Transverse colon (tissue), 4 donors: ENCODE measurements around the gene SYT1.

ENCODE experiments used
- CTCF ChIP-seq, 5 experiments: fragments of 200-600 bp in 3 of 5; fragments of 450-650 bp in 2 of 5; sonication (generic) in 3 of 5; IDR thresholded peaks; 1 replicate in 2 of 5; 2 replicates in 3 of 5; pipeline ENCODE4 v1.5.1; 2016 to 2017; ENCODE audit warnings: antibody characterized with exemption in 5 of 5, inconsistent platforms in 3 of 5, mild to moderate bottlenecking in 2 of 5, moderate library complexity in 1 of 5
- EP300 ChIP-seq: sonication (generic); formaldehyde crosslinking; IDR thresholded peaks from one replicate; pipeline ENCODE4 v1.6.1; 2017; ENCODE audit warnings: antibody characterized with exemption, low read depth
- POLR2A ChIP-seq: fragments of 450-650 bp; IDR thresholded peaks from one replicate; pipeline ENCODE4 v1.6.1; 2016; ENCODE audit warnings: antibody characterized with exemption, mild to moderate bottlenecking, moderate library complexity
- POLR2AphosphoS5 ChIP-seq, 3 donors: sonication (generic); formaldehyde crosslinking; IDR thresholded peaks; one replicate each; pipeline ENCODE4 v1.6.1; 2016; ENCODE audit warnings: antibody characterized with exemption in 3 of 3

DNA sequence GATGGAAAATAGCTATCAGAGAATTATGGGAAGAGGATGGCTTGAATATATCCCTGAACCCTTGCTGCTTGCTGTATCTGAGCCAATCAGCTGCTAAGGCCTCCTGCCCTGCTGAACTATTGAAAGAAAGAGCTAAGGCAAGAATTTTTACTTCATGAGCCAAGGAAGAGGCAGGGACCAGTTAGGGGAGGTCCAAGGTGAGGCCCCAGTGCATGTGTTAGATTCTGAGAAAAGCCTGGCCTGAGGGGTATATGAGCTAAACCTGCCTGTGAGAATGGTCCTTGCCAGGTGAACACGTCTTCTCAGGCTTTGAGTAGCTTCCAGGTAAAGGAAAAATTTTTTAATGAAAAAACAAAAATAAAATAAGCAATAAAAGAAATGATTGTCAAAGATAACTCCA, 218.0 kb downstream of the SYT1 start:
- no peak for TF ChIP-seq CTCF (IDR thresholded peaks at IDR 0.05)
- no peak for TF ChIP-seq POLR2AphosphoS5 (IDR thresholded peaks at IDR 0.05)
- TF ChIP-seq EP300 = no peak
- no peak for TF ChIP-seq POLR2A
